ENCODE results near the gene TNNI2. TPM values are rescaled to one million over a fixed set of nuclear protein-coding genes. Genes with fewer than 3 reads are reported as not detected.

The TNNI2 gene
- total RNA-seq, 1 experiment from 2014 or later, result not detected

- no peaks in the 10 kb centered on the region for H3K23me2 ChIP-seq (ENCODE audit: insufficient read length, low read depth, low read length, poor library complexity, severe bottlenecking)
- H2BK5ac ChIP-seq (ENCODE audit: insufficient read length, low read length), result no peak overlapping the region
- no peaks in the 10 kb centered on the region for H3K9me3 ChIP-seq (ENCODE audit: control insufficient read depth, low read depth, low read length)
- H3K4me3 Mint-ChIP-seq, result peak overlapping the region in 1 of 2 experiments; percentile 21; a peak in 1 of 5 replicates
- no peaks in the 10 kb centered on the region for H3K27me3 ChIP-seq (ENCODE audit: insufficient read depth, low read length)
- H3K79me1 ChIP-seq (ENCODE audit: insufficient read depth, low read depth, low read length, poor library complexity, severe bottlenecking), result no peaks in the 10 kb centered on the region
- no peak overlapping the region for H3K4me2 ChIP-seq (ENCODE audit: insufficient read depth, insufficient read length, low read length)
- H3K9me3 Mint-ChIP-seq, result no peaks in the 10 kb centered on the region
- H3K36me3 Mint-ChIP-seq (ENCODE audit: insufficient read depth in 1 of 3, low read depth in 3 of 3), result no peaks in the 10 kb centered on the region
- H4K5ac ChIP-seq (ENCODE audit: insufficient read length, low read depth, low read length), result no peak overlapping the region
- no peak overlapping the region for H4K91ac ChIP-seq (ENCODE audit: insufficient read length, low read depth, low read length)
- H3K23ac ChIP-seq (ENCODE audit: insufficient read length, low read depth, low read length), result no peak overlapping the region
- no peak overlapping the region for H2BK15ac ChIP-seq (ENCODE audit: low read depth, low read length)
- peak overlapping the region; percentile 49; the same call in 1 of the 2 replicates for H3K14ac ChIP-seq (ENCODE audit: insufficient read depth, low read length)
- H2AK5ac ChIP-seq (ENCODE audit: insufficient read length, low read length), result no peak overlapping the region
- H4K8ac ChIP-seq (replicated peaks; ENCODE audit: insufficient read length, low read depth, low read length), result no peak overlapping the region
- no peak overlapping the region for H3K9ac ChIP-seq (ENCODE audit: extremely low read depth, insufficient read length, low read length)
- no peaks in the 10 kb centered on the region for H3K4me1 ChIP-seq (ENCODE audit: insufficient read depth, low read length)
- peak; percentile 77 for DNase-seq
- no peak overlapping the region for H3T11ph ChIP-seq (ENCODE audit: low read length)
- no CpG with 5 or more reads among the region's 26 CpGs for WGBS (ENCODE audit: extremely low coverage, insufficient read length, low lambda C conversion rate)
- H4K20me1 ChIP-seq (ENCODE audit: control insufficient read depth, insufficient read depth, insufficient read length), result no peaks in the 10 kb centered on the region
- no peaks in the 10 kb centered on the region; the same call in 1 of the 2 replicates for H3K27me3 Mint-ChIP-seq (ENCODE audit: low read depth)
- H3K27ac ChIP-seq (ENCODE audit: insufficient read length, low read depth, low read length), result no peak overlapping the region
- H3K4me1 Mint-ChIP-seq, result peaks cover 2 to 7% of the 10 kb centered on the region in 2 experiments; a peak in 1 of 4 replicates
- no peaks in the 10 kb centered on the region for H3K79me2 ChIP-seq (ENCODE audit: insufficient read depth, low read length)
- H2BK20ac ChIP-seq (ENCODE audit: low read depth, low read length, poor library complexity, severe bottlenecking), result no peak overlapping the region
- H3K4ac ChIP-seq (ENCODE audit: low read depth, low read length), result no peak overlapping the region
- no peak overlapping the region for H2BK12ac ChIP-seq (ENCODE audit: insufficient read length, low read depth, low read length)
- TF ChIP-seq CTCF (conservative IDR thresholded peaks at IDR 0.05), result peak; percentile 73
- peak overlapping the region in 1 of 3 experiments; percentile 49; a peak in 1 of 7 replicates for H3K27ac Mint-ChIP-seq
- no peak overlapping the region for H2BK120ac ChIP-seq (ENCODE audit: low read depth, low read length, poor library complexity, severe bottlenecking)
- no peak overlapping the region for H3K18ac ChIP-seq (ENCODE audit: insufficient read length, low read depth, low read length)
- H2AFZ ChIP-seq (ENCODE audit: low read length), result no peak overlapping the region
- no peak overlapping the region for H3K56ac ChIP-seq (ENCODE audit: insufficient read length, low read depth, low read length)
Observed at GRCh38 chr11:1876361-1877063, 37.7 kb downstream of the TNNI2 start.

Data from H9 (cell line).